T47D (cell line): ENCODE data around the gene AKR1C3.
"Not testable (repeated sequence)": the region's sequence is repeated elsewhere in the genome, so short reads cannot be mapped to it uniquely, and the experiment has no call there.

Experiments used
- DNase-seq, 2 experiments: peaks; one replicate each; pipeline versions ENCODE4 v3.0.0 to v3.0.0-alpha.2; 2011 to 2012; ENCODE audit warnings: low read depth in 1 of 2, low spot score in 1 of 2
- JUND ChIP-seq: IDR thresholded peaks from 2 replicates; pipeline ENCODE4 v1.6.1; 2012; ENCODE audit warnings: low read depth
- in situ Hi-C: cut with HindIII; loops from 2 replicates; pipeline ENCODE4 v1.10.0; 2016; ENCODE audit warnings: low sequenced_read_pairs, low pct_unique_long_range_greater_than_20kb

The AKR1C3 gene

DNA sequence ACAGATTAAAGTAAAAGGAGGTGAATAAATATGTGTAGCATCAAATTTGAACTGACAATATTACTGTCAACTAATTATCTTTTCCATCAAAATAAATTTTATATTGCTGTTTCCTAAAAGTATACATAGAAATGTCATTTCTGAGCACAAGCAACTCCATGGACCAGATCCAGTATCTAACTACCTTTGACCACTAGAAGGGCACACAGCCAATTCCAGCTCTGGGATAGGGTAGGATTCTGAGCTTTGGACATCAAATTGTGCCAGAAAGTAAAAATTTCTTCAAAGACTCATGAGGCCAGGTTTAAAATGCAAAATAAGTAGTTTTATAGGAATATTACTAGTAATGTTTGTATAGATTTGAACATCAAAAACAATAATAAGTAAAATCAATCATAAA lies 29.7 kb downstream of the AKR1C3 start:
- no peak for TF ChIP-seq JUND
- no peak for DNase-seq
- in situ Hi-C loops, result no loop called here

DNA sequence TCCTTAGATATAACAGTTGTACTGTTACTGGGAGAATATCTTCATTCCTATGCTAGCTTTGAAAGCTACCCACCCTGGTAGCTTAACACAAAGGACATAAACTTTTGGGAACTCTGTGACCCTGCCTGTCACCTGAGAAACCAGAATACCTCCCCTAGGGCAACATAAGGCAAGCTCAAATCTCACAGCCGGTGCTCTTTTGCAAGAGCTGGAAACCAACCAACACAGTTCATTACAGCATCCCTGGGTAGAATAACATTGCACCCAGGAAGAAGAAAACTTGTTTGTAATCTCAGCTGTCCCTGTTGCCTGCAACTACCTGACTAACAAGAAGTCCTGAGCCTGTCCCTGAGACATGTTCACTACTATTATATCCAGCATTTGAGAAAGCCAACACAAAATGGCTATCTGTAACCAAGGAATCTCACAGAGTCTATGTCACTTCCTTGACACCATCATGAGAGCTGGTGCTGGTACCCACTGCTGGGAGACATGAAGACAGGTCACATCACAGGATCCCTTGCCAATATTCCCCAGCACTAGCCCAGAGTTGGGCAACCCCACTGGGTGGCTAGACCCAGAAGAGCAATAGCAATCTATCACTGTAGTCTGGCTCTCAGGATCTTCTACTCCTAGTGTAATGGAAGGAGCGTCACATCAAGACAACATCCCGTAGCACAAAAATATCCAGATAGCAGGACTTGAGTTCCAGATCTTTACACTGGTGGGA lies 31.3 kb downstream of the AKR1C3 start:
- in situ Hi-C loops, result no loop called here
- no peak for TF ChIP-seq JUND
- DNase-seq, result peak in 1 of 2 experiments; percentile 12

DNA sequence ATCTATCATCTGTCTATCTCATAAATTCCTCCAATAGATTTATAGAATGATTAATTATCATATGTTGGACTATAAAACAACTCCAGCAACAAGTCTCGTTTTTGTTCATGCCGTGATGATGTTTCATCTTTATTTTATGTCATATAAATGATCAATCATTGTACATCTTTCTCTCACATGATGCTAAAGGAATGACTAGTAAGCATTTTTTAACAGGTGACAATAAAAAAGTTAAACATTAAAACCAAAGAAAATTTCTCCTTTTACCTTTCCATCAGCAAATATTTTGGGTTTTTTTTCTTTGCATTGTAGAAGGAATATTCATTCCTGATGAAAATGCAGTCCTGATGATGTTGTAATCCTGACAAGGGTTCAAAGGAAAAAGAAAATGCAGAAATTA lies 41.4 kb downstream of the AKR1C3 start:
- TF ChIP-seq JUND, result no peak
- in situ Hi-C loops, result no loop called here
- DNase-seq, result no peak

DNA sequence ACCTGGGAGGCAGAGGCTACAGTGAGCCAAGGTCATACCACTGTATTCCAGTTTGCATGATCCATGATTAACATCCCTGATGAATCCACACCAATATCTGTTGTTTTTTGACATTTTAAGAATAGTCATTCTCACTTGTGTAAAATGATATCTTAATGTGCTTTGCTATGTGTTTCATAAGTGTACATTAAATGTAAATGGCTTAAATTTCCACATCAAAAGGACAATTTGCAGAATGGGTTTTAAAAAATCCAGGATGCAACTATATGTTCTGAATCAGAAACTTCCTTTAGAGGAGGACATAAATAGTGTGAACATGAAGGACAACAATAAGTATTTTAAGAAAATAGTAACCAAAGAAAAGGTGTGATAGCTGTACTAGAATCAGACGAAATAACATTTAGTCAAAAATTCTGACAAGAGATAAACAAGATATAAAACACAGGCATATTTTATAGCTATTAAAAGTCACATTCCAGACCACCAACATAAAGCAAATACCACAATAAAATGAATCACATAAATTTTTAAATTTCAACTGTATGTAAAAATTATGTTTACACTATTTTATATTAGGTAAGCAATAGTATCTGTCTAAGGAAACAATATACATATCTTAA lies 42.4 kb downstream of the AKR1C3 start:
- no peak for TF ChIP-seq JUND
- DNase-seq, result no peak
- in situ Hi-C loops, result no loop called here

DNA sequence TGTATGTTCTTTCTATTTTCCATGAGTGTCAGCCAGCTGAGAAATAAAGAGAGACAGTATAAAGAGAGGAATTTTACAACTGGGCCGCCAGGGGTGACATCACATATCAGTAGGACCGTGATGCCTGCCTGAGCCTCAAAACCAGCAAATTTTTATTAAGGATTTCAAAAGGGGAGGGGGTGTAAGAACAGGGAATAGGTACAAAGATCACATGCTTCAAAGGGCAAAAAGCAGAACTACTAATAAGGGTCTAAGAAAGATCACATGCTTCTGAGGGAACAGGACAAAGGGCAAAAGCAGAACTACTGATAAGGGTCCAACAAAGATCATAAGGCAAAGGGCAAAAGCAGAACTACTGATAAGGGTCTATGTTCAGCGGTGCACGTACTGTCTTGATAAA lies 43.5 kb downstream of the AKR1C3 start:
- DNase-seq, in situ Hi-C loops: not testable (repeated sequence)

DNA sequence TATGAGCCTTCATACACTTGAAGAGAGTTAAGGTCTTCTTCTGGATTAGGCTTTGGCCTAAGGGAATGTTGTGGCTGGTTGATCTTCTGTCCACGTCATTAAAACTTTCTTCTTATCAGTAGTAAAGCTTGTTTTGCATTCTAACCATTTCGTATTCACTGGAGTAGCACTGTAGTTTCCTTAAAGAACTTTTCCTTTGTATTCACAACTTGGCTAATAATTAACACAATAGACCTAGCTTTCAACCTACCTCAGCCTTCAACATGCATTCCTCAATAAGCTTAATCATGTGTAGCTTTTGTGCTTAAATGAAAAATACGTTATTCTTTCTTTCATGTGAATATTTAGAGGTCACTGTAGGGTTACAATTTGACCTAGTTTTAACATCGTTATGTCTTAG lies 48.0 kb downstream of the AKR1C3 start:
- in situ Hi-C loops, result no loop called here
- no peak for TF ChIP-seq JUND
- DNase-seq, result no peak

DNA sequence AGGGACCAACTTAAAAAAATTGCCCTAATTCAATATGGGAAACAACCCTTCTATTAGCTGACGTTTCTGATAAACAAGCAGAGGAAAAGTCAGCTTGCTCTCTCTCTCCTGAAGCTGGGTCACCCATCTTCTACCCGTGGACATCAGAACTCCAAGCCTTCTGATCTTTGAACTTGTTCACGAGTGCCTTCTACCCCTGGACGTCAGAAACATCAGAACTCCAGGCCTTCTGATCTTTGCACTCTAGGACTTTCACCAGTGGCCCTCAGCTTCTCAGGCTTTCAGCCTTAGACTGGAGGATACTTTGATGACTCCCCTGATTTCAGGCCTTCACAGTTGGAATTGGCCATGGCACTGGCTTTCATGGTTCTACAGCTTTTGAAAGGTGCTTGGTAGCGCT lies 48.9 kb downstream of the AKR1C3 start:
- in situ Hi-C loops, result no loop called here
- no peak for TF ChIP-seq JUND

DNA sequence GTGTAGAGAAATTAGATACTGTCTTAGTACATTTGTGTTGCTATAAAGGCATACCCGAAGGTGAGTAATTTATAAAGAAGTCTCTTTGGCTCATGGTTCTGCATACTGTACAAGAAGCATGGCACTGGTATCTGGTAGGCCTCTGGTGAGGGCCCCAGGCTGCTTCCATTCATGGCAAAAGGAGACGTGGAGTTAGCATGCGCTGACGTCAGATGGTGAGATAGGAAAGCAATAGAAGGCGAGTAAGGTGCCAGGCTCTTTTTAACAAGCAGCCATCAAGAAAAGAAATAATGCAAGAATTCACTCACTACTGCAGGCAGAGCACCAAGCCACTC lies 52.7 kb downstream of the AKR1C3 start:
- no peak for DNase-seq
- no peak for TF ChIP-seq JUND
- in situ Hi-C loops, result no loop called here

More for the DNA sequence above, 48.9 kb downstream of the AKR1C3 start:
- DNase-seq, result no peak

DNA sequence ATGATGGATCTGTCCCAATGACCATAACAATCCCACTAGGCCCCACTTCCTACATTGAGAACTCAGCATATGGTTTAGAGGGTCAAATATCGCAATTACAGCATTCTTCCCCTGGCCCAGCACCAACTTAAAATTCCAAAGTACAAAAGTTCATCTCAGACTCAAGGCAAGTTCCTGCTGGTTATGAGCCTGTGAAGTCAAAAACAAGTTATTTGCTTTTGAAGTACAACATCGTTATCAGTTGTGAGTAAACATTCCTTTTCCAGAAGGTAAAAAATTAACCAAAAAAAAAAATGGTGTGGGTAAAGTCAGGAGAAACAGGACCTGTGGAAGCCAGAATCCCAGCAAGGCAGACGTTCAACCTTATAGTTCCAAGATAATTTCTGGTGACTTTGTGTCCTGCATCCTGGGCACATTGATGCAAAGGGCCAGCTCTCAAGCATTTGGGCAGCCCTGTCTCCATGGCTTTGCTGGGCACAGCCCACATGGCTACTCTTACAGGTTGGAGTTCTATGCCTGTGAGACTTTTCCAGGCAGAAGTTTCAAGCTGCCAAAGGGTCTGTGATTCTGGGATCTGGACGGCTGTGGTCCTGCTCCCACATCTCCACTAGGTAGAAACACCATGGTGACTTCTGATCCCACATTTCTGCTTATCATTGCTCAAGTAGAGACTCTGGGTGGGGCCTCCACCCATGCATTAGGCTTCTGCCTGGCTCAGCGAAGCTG lies 53.2 kb downstream of the AKR1C3 start:
- in situ Hi-C loops, result no loop called here
- no peak for DNase-seq
- TF ChIP-seq JUND, result no peak

DNA sequence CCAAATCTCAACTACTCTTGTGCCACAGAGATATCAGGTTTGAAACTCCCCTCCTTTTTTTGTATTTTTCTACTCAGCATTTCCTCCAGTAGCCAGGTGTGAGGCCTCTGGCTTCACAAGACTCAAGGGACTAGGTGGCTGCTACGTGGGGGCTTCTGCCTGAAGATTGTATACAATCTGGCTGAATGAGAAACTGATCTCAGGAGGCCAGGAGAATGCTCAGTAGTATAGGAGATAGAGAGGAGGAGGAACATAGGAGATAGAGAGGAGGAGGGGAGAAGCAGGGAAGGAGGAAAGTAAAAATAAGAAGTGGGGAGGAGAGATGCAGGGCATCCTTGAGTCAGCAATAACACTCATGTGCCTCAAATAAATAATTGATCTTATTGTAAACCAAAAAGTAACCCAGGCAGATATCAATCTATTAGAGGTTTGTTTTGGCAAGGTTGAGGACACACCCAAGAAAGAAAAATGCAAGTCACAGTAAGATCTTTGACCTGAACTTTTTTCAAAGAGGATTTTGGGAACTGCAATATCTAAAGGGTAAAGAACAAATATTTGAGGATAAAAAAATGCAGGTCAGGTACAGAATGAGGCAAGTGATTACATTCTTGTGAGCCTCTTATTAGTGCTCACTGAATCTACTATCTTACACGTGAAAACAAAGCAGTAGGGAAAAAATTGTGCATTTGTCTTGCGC lies 53.9 kb downstream of the AKR1C3 start:
- in situ Hi-C loops, result no loop called here
- TF ChIP-seq JUND, result no peak
- DNase-seq, result no peak

DNA sequence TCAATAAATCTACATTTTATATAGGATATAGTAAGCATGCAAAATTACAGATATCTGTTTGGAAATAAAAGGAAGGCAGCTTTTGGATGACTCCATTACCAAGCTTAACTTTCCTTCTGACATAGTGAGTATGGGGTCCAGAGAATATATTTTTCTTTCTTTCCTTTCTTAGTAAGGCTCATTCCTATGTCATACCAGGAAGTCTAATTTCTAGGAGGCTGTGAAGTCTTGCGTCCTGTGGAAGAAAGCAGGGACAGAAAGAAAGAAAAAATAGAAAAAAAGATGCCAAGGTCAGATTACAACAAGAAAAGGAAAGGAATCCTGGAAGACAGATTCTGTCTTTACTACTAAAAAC lies 54.4 kb downstream of the AKR1C3 start:
- TF ChIP-seq JUND, result no peak
- no peak for DNase-seq
- in situ Hi-C loops, result no loop called here

DNA sequence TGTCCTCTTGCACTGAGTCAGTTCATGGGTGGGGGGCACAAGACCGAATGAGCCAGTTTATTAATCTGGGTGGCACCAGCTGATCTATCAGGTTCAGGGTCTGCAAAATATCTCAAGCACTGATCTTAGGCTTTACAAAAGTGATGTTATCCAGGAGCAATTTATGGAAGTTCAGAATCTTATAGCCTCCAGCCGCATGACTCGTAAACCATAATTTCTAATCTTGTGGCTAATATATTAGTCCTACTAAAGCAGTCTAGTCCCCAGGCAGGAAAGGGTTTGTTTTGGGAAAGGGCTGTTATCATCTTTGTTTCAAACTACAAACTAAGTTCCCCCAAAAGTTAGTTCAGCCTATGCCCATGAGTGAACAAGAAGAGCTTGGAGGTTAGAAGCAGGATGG lies 56.9 kb downstream of the AKR1C3 start:
- no peak for TF ChIP-seq JUND
- no peak for DNase-seq
- in situ Hi-C loops, result no loop called here

DNA sequence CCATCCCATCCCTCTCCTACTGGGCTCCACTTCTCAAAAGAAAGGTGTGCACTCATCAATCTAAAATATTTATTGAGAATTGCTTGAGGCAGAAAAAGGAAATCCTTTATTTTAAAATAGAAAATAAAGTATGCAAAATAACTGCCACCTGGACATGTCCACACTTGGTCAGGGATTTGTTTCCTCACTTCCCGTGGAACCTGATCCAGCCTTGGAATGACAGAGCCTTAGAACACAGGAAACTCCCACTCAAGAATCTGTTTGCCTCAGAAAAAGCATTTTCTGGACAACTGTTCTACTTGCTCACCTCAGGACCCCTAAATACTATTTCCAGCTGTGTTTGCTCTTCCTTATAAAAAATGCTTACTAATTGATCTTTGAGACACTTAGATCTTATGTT lies 61.7 kb downstream of the AKR1C3 start:
- in situ Hi-C loops, result no loop called here
- no peak for DNase-seq
- no peak for TF ChIP-seq JUND
